ENCODE data around the gene PBX3. TPM values are rescaled to one million over a fixed set of nuclear protein-coding genes. Genes with fewer than 3 reads are reported as not detected.

Gene PBX3
- total and polyA plus RNA-seq, 9 of the 15 experiments (the other 6 are each of a cell fraction or from before 2014, with no cell fraction given): 0.14 to 5.8 (median 0.92) TPM

DNA sequence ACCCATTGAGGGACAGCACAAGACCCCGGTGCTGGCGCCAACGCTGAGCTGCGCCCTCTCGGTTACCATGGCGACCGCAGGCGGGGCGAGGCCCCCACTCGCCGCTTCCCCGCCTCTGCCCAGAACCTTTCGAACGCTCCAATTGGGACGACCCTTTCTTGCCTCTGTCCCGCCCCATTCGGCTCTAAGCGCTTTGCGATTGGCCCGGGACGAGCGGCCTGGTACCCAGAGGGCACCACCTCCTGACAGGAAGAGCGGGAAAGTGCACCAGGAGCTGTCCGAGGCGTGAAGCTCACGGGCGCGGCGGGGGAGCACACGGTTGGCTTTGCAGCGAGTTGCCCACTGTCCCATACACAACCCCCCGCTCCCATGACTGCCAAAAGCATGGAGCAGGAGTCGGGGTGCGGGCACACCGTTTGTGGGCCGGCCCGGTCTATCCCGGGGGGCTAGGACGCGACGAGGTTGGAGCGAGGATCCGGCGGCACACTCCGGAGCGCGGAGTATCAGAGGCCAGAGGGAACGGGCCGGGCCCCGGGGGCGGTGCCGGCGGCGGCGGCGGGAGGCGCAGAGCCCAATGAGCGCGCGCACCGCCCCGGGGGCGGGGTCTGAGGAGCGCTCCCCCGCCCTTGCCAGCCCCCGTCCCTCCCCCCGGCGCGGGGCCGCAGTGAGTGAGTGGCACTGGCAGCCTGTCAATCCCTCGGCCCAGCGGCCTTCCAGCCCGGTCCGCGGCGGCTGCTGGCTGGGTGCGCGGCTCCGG is 978 bp upstream of the PBX3 start (continued):
- TF ChIP-seq ZNF444 (CRISPR knock-in tag; IDR thresholded peaks at IDR 0.05): no peak
- no peak for TF ChIP-seq TCF7L2 (IDR thresholded peaks at IDR 0.05; ENCODE audit: low read depth, low read length)
- no peak for TF ChIP-seq NFIC (IDR thresholded peaks at IDR 0.05)
- TF ChIP-seq CC2D1A (IDR thresholded peaks at IDR 0.05): no peak
- no peak for TF ChIP-seq XRCC4 (IDR thresholded peaks at IDR 0.05; ENCODE audit: extremely low read depth, insufficient read depth, insufficient read length)
- TF ChIP-seq ZNF212 (CRISPR knock-in tag; IDR thresholded peaks at IDR 0.05): no peak
- TF ChIP-seq ZNF445 (CRISPR knock-in tag; IDR thresholded peaks at IDR 0.05; ENCODE audit: low read depth): no peak
- TF ChIP-seq, protein P1, sequence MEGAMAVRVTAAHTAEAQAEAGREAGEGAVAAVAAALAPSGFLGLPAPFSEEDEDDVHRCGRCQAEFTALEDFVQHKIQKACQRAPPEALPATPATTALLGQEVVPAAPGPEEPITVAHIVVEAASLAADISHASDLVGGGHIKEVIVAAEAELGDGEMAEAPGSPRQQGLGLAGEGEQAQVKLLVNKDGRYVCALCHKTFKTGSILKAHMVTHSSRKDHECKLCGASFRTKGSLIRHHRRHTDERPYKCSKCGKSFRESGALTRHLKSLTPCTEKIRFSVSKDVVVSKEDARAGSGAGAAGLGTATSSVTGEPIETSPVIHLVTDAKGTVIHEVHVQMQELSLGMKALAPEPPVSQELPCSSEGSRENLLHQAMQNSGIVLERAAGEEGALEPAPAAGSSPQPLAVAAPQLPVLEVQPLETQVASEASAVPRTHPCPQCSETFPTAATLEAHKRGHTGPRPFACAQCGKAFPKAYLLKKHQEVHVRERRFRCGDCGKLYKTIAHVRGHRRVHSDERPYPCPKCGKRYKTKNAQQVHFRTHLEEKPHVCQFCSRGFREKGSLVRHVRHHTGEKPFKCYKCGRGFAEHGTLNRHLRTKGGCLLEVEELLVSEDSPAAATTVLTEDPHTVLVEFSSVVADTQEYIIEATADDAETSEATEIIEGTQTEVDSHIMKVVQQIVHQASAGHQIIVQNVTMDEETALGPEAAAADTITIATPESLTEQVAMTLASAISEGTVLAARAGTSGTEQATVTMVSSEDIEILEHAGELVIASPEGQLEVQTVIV (CRISPR knock-in tag; IDR thresholded peaks at IDR 0.05; ENCODE audit: borderline replicate concordance): no peak
- TF ChIP-seq ZNF76 (CRISPR knock-in tag; IDR thresholded peaks at IDR 0.05; ENCODE audit: borderline replicate concordance): no peak
- no peak for TF ChIP-seq STAT5B (CRISPR knock-in tag; IDR thresholded peaks at IDR 0.05)
- no peak for TF ChIP-seq BCLAF1 (IDR thresholded peaks at IDR 0.05; ENCODE audit: borderline replicate concordance in 1 of 2, control insufficient read depth in 1 of 2, low read depth in 2 of 2, low read length in 1 of 2)
- TF ChIP-seq RBBP5 (IDR thresholded peaks at IDR 0.05; ENCODE audit: borderline replicate concordance, insufficient read depth, low read length, poor library complexity, severe bottlenecking): no peak
- TF ChIP-seq, protein P2, sequence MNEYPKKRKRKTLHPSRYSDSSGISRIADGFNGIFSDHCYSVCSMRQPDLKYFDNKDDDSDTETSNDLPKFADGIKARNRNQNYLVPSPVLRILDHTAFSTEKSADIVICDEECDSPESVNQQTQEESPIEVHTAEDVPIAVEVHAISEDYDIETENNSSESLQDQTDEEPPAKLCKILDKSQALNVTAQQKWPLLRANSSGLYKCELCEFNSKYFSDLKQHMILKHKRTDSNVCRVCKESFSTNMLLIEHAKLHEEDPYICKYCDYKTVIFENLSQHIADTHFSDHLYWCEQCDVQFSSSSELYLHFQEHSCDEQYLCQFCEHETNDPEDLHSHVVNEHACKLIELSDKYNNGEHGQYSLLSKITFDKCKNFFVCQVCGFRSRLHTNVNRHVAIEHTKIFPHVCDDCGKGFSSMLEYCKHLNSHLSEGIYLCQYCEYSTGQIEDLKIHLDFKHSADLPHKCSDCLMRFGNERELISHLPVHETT (CRISPR knock-in tag; conservative IDR thresholded peaks at IDR 0.05 in 1 of 2, IDR thresholded peaks at IDR 0.05 in 1 of 2): no peak
- no peak for TF ChIP-seq NFXL1 (CRISPR knock-in tag; IDR thresholded peaks at IDR 0.05)
- peak; percentile 52; the same call in 1 of the 2 replicates for TF ChIP-seq ZNF431 (CRISPR knock-in tag; IDR thresholded peaks at IDR 0.05)
- no peak for TF ChIP-seq ZHX1 (conservative IDR thresholded peaks at IDR 0.05; ENCODE audit: low read length)
